SK-N-SH treated with all-trans-retinoic acid at 6 μM for 48 hours (cell line): ENCODE results near the gene DPAGT1.
"Not testable (repeated sequence)": the region's sequence is repeated elsewhere in the genome, so short reads cannot be mapped to it uniquely, and the experiment has no call there.

Experiments
- ATAC-seq: fragments of 200-7000 bp; cut with Tn5 transposase; 3 replicates; pipeline ENCODE4 v1.9.1; 2020; ENCODE audit warnings: mild to moderate bottlenecking, moderate library complexity
- ARNTL ChIP-seq: fragments of 450-650 bp; formaldehyde crosslinking; IDR thresholded peaks from 2 replicates; pipeline ENCODE4 v1.5.0; 2020; ENCODE audit warnings: low read depth, mild to moderate bottlenecking, moderate library complexity, borderline replicate concordance
- BACH2 ChIP-seq: fragments of 250-450 bp; sonication (Bioruptor Pico); IDR thresholded peaks from 2 replicates; pipeline ENCODE4 v1.9.0; 2021; ENCODE audit warnings: mild to moderate bottlenecking, borderline replicate concordance
- CSDC2 ChIP-seq: fragments of 250-450 bp; sonication (Bioruptor Pico); IDR thresholded peaks from 2 replicates; pipeline ENCODE4 v1.5.0; 2020; ENCODE audit warnings: mild to moderate bottlenecking, moderate library complexity
- ESRRG ChIP-seq: fragments of 250-450 bp; sonication (Bioruptor Pico); IDR thresholded peaks from 2 replicates; pipeline ENCODE4 v1.6.1; 2021; ENCODE audit warnings: mild to moderate bottlenecking
- GLIS3 ChIP-seq: fragments of 250-450 bp; sonication (Bioruptor Pico); IDR thresholded peaks from 2 replicates; pipeline ENCODE4 v1.5.0; 2020; ENCODE audit warnings: mild to moderate bottlenecking, moderate library complexity
- ISL1 ChIP-seq: fragments of 250-450 bp; sonication (Bioruptor Pico); IDR thresholded peaks from 2 replicates; pipeline ENCODE4 v2.1.2; 2022; ENCODE audit warnings: mild to moderate bottlenecking, moderate library complexity
- OSR1 ChIP-seq: fragments of 250-450 bp; sonication (Bioruptor Pico); IDR thresholded peaks from 2 replicates; pipeline ENCODE4 v1.8.0; 2022; ENCODE audit warnings: moderate library complexity, mild to moderate bottlenecking, inconsistent platforms
- PPARA ChIP-seq: fragments of 250-450 bp; sonication (Bioruptor Pico); IDR thresholded peaks from 2 replicates; pipeline ENCODE4 v1.5.0; 2020; ENCODE audit warnings: mild to moderate bottlenecking, borderline replicate concordance
- RARB ChIP-seq: fragments of 250-450 bp; sonication (Bioruptor Pico); IDR thresholded peaks from 2 replicates; pipeline ENCODE4 v1.8.0; 2021; ENCODE audit warnings: mild to moderate bottlenecking, moderate library complexity
- SNAI2 ChIP-seq: fragments of 250-450 bp; sonication (Bioruptor Pico); IDR thresholded peaks from 2 replicates; pipeline ENCODE4 v1.5.0; 2020; ENCODE audit warnings: mild to moderate bottlenecking, moderate library complexity
- TCF4 ChIP-seq: fragments of 250-450 bp; sonication (Bioruptor Pico); IDR thresholded peaks from 2 replicates; pipeline ENCODE4 v1.8.0; 2021; ENCODE audit warnings: mild to moderate bottlenecking, moderate library complexity, borderline replicate concordance
- TOX ChIP-seq: fragments of 250-450 bp; sonication (Bioruptor Pico); IDR thresholded peaks from 2 replicates; pipeline ENCODE4 v1.8.0; 2021; ENCODE audit warnings: mild to moderate bottlenecking, moderate library complexity, borderline replicate concordance
- ZC3H10 ChIP-seq: fragments of 250-450 bp; sonication (Bioruptor Pico); IDR thresholded peaks from 2 replicates; pipeline ENCODE4 v1.5.1; 2021; ENCODE audit warnings: mild to moderate bottlenecking, moderate library complexity
- ZFP3 ChIP-seq: fragments of 250-450 bp; sonication (Bioruptor Pico); IDR thresholded peaks from 2 replicates; pipeline ENCODE4 v1.5.0; 2020; ENCODE audit warnings: mild to moderate bottlenecking, moderate library complexity
- ZFP30 ChIP-seq: fragments of 450-650 bp; formaldehyde crosslinking; IDR thresholded peaks from 2 replicates; pipeline ENCODE4 v1.5.0; 2022; ENCODE audit warnings: mild to moderate bottlenecking, moderate library complexity
- ZNF565 ChIP-seq: fragments of 450-650 bp; formaldehyde crosslinking; conservative IDR thresholded peaks from 2 replicates; pipeline ENCODE4 v1.5.0; 2020; ENCODE audit warnings: low read depth, mild to moderate bottlenecking, moderate library complexity
- ZNF70 ChIP-seq: fragments of 450-650 bp; formaldehyde crosslinking; IDR thresholded peaks from 2 replicates; pipeline ENCODE4 v1.5.0; 2020; ENCODE audit warnings: mild to moderate bottlenecking, moderate library complexity
- ZNF8 ChIP-seq: fragments of 450-650 bp; formaldehyde crosslinking; IDR thresholded peaks from 2 replicates; pipeline ENCODE4 v1.5.0; 2020; ENCODE audit warnings: mild to moderate bottlenecking, moderate library complexity
- TF ChIP-seq, protein P1 (sequence below): fragments of 250-450 bp; sonication (Bioruptor Pico); IDR thresholded peaks from 2 replicates; pipeline ENCODE4 v1.5.1; 2020; ENCODE audit warnings: low read depth, mild to moderate bottlenecking, moderate library complexity
- TF ChIP-seq, protein P2 (sequence below): fragments of 250-450 bp; sonication (Bioruptor Pico); IDR thresholded peaks from 2 replicates; pipeline ENCODE4 v1.8.0; 2021; ENCODE audit warnings: low read depth, mild to moderate bottlenecking, moderate library complexity, borderline replicate concordance
- TF ChIP-seq, protein P3 (sequence below): fragments of 250-450 bp; sonication (Bioruptor Pico); IDR thresholded peaks from 2 replicates; pipeline ENCODE4 v1.5.0; 2020; ENCODE audit warnings: mild to moderate bottlenecking, moderate library complexity
- TF ChIP-seq, protein P4 (sequence below): fragments of 250-450 bp; sonication (Bioruptor Pico); IDR thresholded peaks from 2 replicates; pipeline ENCODE4 v1.5.1; 2021; ENCODE audit warnings: mild to moderate bottlenecking, moderate library complexity
- TF ChIP-seq, protein P5 (sequence below): fragments of 250-450 bp; sonication (Bioruptor Pico); IDR thresholded peaks from 2 replicates; pipeline ENCODE4 v1.8.0; 2020; ENCODE audit warnings: mild to moderate bottlenecking, moderate library complexity, borderline replicate concordance

DPAGT1 gene

DNA sequence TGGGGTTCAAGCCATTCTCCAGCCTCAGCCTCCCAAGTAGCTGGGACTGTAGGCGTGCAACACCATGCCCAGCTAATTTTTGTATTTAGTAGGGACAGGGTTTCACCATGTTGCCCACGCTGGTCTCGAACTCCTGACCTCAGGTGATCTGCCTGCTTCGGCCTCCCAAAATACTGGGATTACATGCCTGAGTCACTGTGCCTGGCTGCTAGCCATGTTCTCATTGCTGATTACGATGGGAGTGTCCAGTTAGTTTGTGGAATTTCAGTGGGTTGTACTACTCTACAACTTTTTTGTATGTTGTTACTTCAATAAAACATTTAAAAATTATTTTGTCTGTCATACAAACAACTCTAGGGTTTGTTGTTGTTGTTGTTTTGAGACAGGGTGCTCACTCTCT lies 38.9 kb downstream of the DPAGT1 start:
- no peak for TF ChIP-seq SNAI2
- TF ChIP-seq RARB, result no peak
- TF ChIP-seq PPARA (CRISPR knock-in tag), result no peak
- no peak for TF ChIP-seq ZFP30
- no peak for TF ChIP-seq ZC3H10 (CRISPR knock-in tag)
- no peak for TF ChIP-seq CSDC2 (CRISPR knock-in tag)
- no peak for TF ChIP-seq ARNTL (CRISPR knock-in tag)
- no peak for TF ChIP-seq ZNF565
- TF ChIP-seq, protein P1, sequence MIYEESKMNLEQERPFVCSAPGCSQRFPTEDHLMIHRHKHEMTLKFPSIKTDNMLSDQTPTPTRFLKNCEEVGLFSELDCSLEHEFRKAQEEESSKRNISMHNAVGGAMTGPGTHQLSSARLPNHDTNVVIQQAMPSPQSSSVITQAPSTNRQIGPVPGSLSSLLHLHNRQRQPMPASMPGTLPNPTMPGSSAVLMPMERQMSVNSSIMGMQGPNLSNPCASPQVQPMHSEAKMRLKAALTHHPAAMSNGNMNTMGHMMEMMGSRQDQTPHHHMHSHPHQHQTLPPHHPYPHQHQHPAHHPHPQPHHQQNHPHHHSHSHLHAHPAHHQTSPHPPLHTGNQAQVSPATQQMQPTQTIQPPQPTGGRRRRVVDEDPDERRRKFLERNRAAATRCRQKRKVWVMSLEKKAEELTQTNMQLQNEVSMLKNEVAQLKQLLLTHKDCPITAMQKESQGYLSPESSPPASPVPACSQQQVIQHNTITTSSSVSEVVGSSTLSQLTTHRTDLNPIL (CRISPR knock-in tag), result no peak
- no peak for TF ChIP-seq BACH2 (CRISPR knock-in tag)
- TF ChIP-seq, protein P2, sequence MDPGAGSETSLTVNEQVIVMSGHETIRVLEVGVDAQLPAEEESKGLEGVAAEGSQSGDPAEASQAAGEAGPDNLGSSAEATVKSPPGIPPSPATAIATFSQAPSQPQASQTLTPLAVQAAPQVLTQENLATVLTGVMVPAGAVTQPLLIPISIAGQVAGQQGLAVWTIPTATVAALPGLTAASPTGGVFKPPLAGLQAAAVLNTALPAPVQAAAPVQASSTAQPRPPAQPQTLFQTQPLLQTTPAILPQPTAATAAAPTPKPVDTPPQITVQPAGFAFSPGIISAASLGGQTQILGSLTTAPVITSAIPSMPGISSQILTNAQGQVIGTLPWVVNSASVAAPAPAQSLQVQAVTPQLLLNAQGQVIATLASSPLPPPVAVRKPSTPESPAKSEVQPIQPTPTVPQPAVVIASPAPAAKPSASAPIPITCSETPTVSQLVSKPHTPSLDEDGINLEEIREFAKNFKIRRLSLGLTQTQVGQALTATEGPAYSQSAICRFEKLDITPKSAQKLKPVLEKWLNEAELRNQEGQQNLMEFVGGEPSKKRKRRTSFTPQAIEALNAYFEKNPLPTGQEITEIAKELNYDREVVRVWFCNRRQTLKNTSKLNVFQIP (CRISPR knock-in tag), result no peak
- no peak for TF ChIP-seq GLIS3 (CRISPR knock-in tag)
- no peak for TF ChIP-seq ESRRG (CRISPR knock-in tag)
- no peak for TF ChIP-seq TCF4
- TF ChIP-seq ZFP3 (CRISPR knock-in tag), result no peak
- no peak for TF ChIP-seq OSR1
- no peak for TF ChIP-seq TOX
- ATAC-seq, result no peak

DNA sequence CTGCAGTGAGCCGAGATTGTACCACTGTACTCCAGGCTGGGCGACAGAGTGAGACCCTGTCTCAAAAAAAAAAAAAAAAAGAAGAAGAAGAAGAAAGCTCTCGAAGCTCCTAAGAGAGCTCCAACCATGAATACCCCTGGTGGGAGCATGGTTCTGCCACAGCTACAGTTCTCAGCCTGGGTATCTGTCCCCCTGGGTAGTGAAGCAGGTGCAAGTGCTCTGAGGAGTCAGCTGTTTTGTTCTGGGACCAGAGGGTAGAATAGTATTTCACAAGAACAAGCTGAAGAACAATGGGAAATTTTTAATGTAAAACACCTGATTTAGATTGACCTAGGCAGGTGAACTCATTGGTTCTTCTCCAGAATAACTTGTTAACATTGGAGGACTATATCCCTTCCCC lies 40.4 kb downstream of the DPAGT1 start:
- ATAC-seq, result no peak
- TF ChIP-seq, protein P3, sequence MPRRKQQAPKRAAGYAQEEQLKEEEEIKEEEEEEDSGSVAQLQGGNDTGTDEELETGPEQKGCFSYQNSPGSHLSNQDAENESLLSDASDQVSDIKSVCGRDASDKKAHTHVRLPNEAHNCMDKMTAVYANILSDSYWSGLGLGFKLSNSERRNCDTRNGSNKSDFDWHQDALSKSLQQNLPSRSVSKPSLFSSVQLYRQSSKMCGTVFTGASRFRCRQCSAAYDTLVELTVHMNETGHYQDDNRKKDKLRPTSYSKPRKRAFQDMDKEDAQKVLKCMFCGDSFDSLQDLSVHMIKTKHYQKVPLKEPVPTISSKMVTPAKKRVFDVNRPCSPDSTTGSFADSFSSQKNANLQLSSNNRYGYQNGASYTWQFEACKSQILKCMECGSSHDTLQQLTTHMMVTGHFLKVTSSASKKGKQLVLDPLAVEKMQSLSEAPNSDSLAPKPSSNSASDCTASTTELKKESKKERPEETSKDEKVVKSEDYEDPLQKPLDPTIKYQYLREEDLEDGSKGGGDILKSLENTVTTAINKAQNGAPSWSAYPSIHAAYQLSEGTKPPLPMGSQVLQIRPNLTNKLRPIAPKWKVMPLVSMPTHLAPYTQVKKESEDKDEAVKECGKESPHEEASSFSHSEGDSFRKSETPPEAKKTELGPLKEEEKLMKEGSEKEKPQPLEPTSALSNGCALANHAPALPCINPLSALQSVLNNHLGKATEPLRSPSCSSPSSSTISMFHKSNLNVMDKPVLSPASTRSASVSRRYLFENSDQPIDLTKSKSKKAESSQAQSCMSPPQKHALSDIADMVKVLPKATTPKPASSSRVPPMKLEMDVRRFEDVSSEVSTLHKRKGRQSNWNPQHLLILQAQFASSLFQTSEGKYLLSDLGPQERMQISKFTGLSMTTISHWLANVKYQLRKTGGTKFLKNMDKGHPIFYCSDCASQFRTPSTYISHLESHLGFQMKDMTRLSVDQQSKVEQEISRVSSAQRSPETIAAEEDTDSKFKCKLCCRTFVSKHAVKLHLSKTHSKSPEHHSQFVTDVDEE (CRISPR knock-in tag), result no peak
- TF ChIP-seq TOX (no peak), ZC3H10 (CRISPR knock-in tag) (no peak), RARB (no peak), ZNF70 (CRISPR knock-in tag) (no peak), ISL1 (CRISPR knock-in tag) (no peak), BACH2 (CRISPR knock-in tag) (no peak), GLIS3 (CRISPR knock-in tag) (no peak), ARNTL (CRISPR knock-in tag) (no peak), PPARA (CRISPR knock-in tag) (no peak), OSR1 (no peak), SNAI2 (no peak), ZFP30 (no peak), ZNF8 (CRISPR knock-in tag) (no peak)
- TF ChIP-seq, protein P4, sequence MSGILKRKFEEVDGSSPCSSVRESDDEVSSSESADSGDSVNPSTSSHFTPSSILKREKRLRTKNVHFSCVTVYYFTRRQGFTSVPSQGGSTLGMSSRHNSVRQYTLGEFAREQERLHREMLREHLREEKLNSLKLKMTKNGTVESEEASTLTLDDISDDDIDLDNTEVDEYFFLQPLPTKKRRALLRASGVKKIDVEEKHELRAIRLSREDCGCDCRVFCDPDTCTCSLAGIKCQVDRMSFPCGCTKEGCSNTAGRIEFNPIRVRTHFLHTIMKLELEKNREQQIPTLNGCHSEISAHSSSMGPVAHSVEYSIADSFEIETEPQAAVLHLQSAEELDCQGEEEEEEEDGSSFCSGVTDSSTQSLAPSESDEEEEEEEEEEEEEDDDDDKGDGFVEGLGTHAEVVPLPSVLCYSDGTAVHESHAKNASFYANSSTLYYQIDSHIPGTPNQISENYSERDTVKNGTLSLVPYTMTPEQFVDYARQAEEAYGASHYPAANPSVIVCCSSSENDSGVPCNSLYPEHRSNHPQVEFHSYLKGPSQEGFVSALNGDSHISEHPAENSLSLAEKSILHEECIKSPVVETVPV, result no peak
- TF ChIP-seq, protein P2 (CRISPR knock-in tag), result no peak
- TF ChIP-seq, protein P1 (CRISPR knock-in tag), result no peak
- TF ChIP-seq, protein P5, sequence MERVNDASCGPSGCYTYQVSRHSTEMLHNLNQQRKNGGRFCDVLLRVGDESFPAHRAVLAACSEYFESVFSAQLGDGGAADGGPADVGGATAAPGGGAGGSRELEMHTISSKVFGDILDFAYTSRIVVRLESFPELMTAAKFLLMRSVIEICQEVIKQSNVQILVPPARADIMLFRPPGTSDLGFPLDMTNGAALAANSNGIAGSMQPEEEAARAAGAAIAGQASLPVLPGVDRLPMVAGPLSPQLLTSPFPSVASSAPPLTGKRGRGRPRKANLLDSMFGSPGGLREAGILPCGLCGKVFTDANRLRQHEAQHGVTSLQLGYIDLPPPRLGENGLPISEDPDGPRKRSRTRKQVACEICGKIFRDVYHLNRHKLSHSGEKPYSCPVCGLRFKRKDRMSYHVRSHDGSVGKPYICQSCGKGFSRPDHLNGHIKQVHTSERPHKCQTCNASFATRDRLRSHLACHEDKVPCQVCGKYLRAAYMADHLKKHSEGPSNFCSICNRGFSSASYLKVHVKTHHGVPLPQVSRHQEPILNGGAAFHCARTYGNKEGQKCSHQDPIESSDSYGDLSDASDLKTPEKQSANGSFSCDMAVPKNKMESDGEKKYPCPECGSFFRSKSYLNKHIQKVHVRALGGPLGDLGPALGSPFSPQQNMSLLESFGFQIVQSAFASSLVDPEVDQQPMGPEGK (CRISPR knock-in tag), result no peak

DNA sequence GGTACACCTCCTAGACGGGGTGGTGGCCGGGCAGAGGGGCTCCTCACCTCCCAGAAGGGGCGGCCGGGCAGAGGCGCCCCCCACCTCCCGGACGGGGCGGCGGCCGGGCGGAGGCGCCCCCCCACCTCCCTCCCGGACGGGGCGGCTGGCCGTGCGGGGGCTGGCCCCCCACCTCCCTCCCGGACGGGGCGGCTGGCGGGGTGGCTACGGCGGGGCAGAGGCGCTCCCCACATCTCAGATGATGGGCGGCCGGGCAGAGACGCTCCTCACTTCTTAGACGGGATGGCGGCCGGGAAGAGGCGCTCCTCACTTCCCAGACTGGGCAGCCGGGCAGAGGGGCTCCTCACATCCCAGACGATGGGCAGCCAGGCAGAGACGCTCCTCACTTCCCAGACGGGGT lies 42.5 kb downstream of the DPAGT1 start:
- ATAC-seq, result not testable (repeated sequence)
